Liver (tissue), 9 donors: ENCODE data around the gene TAS2R16. TPM values are rescaled to one million over a fixed set of nuclear protein-coding genes. Genes with fewer than 3 reads are reported as not detected.

Experiments used
- DNase-seq: peaks from one replicate; pipeline ENCODE4 v3.0.0-alpha.2; 2017; ENCODE audit warnings: low spot score
- H3K27ac ChIP-seq, 2 donors: one replicate each; pipeline ENCODE4 v1.7.0; 2013; ENCODE audit warnings: inconsistent platforms in 2 of 2, low read length in 2 of 2, control low read depth in 1 of 2, low read depth in 1 of 2, mild to moderate bottlenecking in 1 of 2
- H3K27me3 ChIP-seq, 4 donors: one replicate each; pipeline versions ENCODE4 v1.6.1 to v1.7.0; 2013; ENCODE audit warnings: low read length in 3 of 4, inconsistent platforms in 1 of 4, mild to moderate bottlenecking in 1 of 4, moderate library complexity in 1 of 4; ENCODE audit not compliant: control insufficient read depth in 4 of 4, insufficient read depth in 4 of 4
- H3K36me3 ChIP-seq, 4 donors: one replicate each; pipeline versions ENCODE4 v1.6.1 to v1.7.0; 2013; ENCODE audit warnings: low read length in 3 of 4, mild to moderate bottlenecking in 3 of 4, low read depth in 1 of 4, moderate library complexity in 1 of 4; ENCODE audit not compliant: control insufficient read depth in 4 of 4, insufficient read depth in 3 of 4
- H3K4me1 ChIP-seq, 4 donors: one replicate each; pipeline versions ENCODE4 v1.6.1 to v1.7.0; 2013; ENCODE audit warnings: low read length in 3 of 4, mild to moderate bottlenecking in 3 of 4, moderate library complexity in 1 of 4; ENCODE audit not compliant: control insufficient read depth in 4 of 4, insufficient read depth in 4 of 4
- H3K4me3 ChIP-seq, 3 donors: one replicate each; pipeline versions ENCODE4 v1.6.1 to v1.7.0; 2013; ENCODE audit warnings: low read length in 3 of 3, control low read depth in 1 of 3, low read depth in 1 of 3, mild to moderate bottlenecking in 1 of 3
- H3K9ac ChIP-seq, 2 donors: one replicate each; pipeline ENCODE4 v1.7.0; 2013; ENCODE audit warnings: low read length in 2 of 2, mild to moderate bottlenecking in 2 of 2, moderate library complexity in 2 of 2, control low read depth in 1 of 2, low read depth in 1 of 2
- H3K9me3 ChIP-seq, 4 donors: one replicate each; pipeline versions ENCODE4 v1.6.1 to v1.7.0; 2013; ENCODE audit warnings: low read length in 3 of 4; ENCODE audit not compliant: control insufficient read depth in 4 of 4
- CTCF ChIP-seq: fragments of 150-350 bp; IDR thresholded peaks from 2 replicates; pipeline ENCODE4 v1.5.1; 2017; ENCODE audit warnings: improper control_type of control experiment, low read depth, low read length; ENCODE audit not compliant: missing input control
- EGR1 ChIP-seq, 2 donors: IDR thresholded peaks; 2 replicates each; pipeline ENCODE4 v1.6.1; 2016 to 2018; ENCODE audit warnings: antibody characterized with exemption in 2 of 2, low read depth in 2 of 2
- FOXA1 ChIP-seq: IDR thresholded peaks from 2 replicates; pipeline ENCODE4 v1.6.1; 2016; ENCODE audit warnings: antibody characterized with exemption
- FOXA2 ChIP-seq: IDR thresholded peaks from 2 replicates; pipeline ENCODE4 v1.6.1; 2016; ENCODE audit warnings: antibody characterized with exemption
- GABPA ChIP-seq, 2 donors: IDR thresholded peaks in 1 of 2; conservative IDR thresholded peaks in 1 of 2; 2 replicates each; pipeline ENCODE4 v1.6.1; 2016; ENCODE audit warnings: antibody characterized with exemption in 2 of 2, mild to moderate bottlenecking in 1 of 2, moderate library complexity in 1 of 2
- HNF4A ChIP-seq, 2 donors: conservative IDR thresholded peaks; 2 replicates each; pipeline ENCODE4 v1.6.1; 2016; ENCODE audit warnings: antibody characterized with exemption in 2 of 2, mild to moderate bottlenecking in 2 of 2
- HNF4G ChIP-seq: IDR thresholded peaks from 2 replicates; pipeline ENCODE4 v1.6.1; 2016; ENCODE audit warnings: antibody characterized with exemption
- JUND ChIP-seq, 2 donors: IDR thresholded peaks; 2 replicates each; pipeline ENCODE4 v1.6.1; 2016; ENCODE audit warnings: antibody characterized with exemption in 2 of 2
- REST ChIP-seq: IDR thresholded peaks from 2 replicates; pipeline ENCODE4 v1.6.1; 2016; ENCODE audit warnings: antibody characterized with exemption, mild to moderate bottlenecking
- RXRA ChIP-seq, 2 donors: IDR thresholded peaks; 2 replicates each; pipeline ENCODE4 v1.6.1; 2017 to 2018; ENCODE audit warnings: antibody characterized with exemption in 2 of 2, mild to moderate bottlenecking in 1 of 2
- SP1 ChIP-seq: IDR thresholded peaks from 2 replicates; pipeline ENCODE4 v1.6.1; 2018; ENCODE audit warnings: antibody characterized with exemption, mild to moderate bottlenecking
- TAF1 ChIP-seq: conservative IDR thresholded peaks from 2 replicates; pipeline ENCODE4 v1.6.1; 2016; ENCODE audit warnings: antibody characterized with exemption, mild to moderate bottlenecking
- YY1 ChIP-seq: IDR thresholded peaks from 2 replicates; pipeline ENCODE4 v1.6.1; 2016; ENCODE audit warnings: antibody characterized with exemption, mild to moderate bottlenecking
- ZBTB33 ChIP-seq: IDR thresholded peaks from 2 replicates; pipeline ENCODE4 v1.6.1; 2016; ENCODE audit warnings: antibody characterized with exemption
- WGBS: extraction: QIAGEN DNeasy Blood & Tissue Kit; methylation state at CpG from one replicate; pipeline ENCODE4 v1.1.7; 2013; 5-methylcytosine and 5-hydroxymethylcytosine counted together
- polyA plus RNA-seq, 2 donors: library from polyadenylated mRNA; stranded (reverse) in 1 of 2; unstranded in 1 of 2; fragments of 200-250 nt in 1 of 2; fragments of >200 nt in 1 of 2; fragmentation: Nextera tagmentation in 1 of 2; extraction: Ambion mirVana in 1 of 2; gene quantifications; one replicate each; pipeline versions ENCODE4 v1.2.1 to v1.2.3, GENCODE V29; 2013 to 2015
- total RNA-seq, 2 donors: library from RNA; depleted of rRNA; stranded (reverse); fragments of >200 nt; gene quantifications; one replicate each; pipeline ENCODE4 v1.2.3, GENCODE V29; 2014
- TF ChIP-seq, protein P1 (sequence below): IDR thresholded peaks from 2 replicates; pipeline ENCODE4 v1.6.1; 2016; ENCODE audit warnings: antibody characterized with exemption
- TF ChIP-seq, protein P2 (sequence below): IDR thresholded peaks from 2 replicates; pipeline ENCODE4 v1.6.1; 2016; ENCODE audit warnings: antibody characterized with exemption
- donor health status: healthy.
- donor health status: healthy.
- donor health status: healthy.
- donor health status: healthy.
- donor health status: healthy.

Gene TAS2R16
- total and polyA plus RNA-seq, 4 donors: not detected

GRCh38 chr7:123004931-123005330, 9.4 kb upstream of the TAS2R16 start:
- no peak overlapping the region for H3K9ac ChIP-seq
- peaks cover 0 to 2% (median 0%) of the 10 kb centered on the region in 4 donors for H3K9me3 ChIP-seq
- H3K4me3 ChIP-seq: no peak overlapping the region
- H3K36me3 ChIP-seq: no peaks in the 10 kb centered on the region
- 58% methylated on average over 1 of the region's 1 CpG for WGBS
- TF ChIP-seq HNF4A (conservative IDR thresholded peaks at IDR 0.05): no peak
- TF ChIP-seq FOXA2: no peak
- no peak for TF ChIP-seq FOXA1
- no peak for TF ChIP-seq REST
- no peak for TF ChIP-seq EGR1 (IDR thresholded peaks at IDR 0.05; ENCODE audit: low read depth in 2 of 2)
- no peak for TF ChIP-seq JUND (IDR thresholded peaks at IDR 0.05)
- no peak for TF ChIP-seq HNF4G
- TF ChIP-seq GABPA (IDR thresholded peaks at IDR 0.05 in 1 of 2, conservative IDR thresholded peaks at IDR 0.05 in 1 of 2): no peak
- TF ChIP-seq, protein P1, sequence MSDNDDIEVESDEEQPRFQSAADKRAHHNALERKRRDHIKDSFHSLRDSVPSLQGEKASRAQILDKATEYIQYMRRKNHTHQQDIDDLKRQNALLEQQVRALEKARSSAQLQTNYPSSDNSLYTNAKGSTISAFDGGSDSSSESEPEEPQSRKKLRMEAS: no peak
- no peak for TF ChIP-seq RXRA (IDR thresholded peaks at IDR 0.05)
- no peak for TF ChIP-seq ZBTB33
- no peak for TF ChIP-seq SP1
- no peak for TF ChIP-seq CTCF
- no peak for TF ChIP-seq TAF1
- TF ChIP-seq YY1: no peak
- H3K4me1 ChIP-seq: no peaks in the 10 kb centered on the region
- DNase-seq: no peak
- H3K27ac ChIP-seq: no peak overlapping the region
- no peaks in the 10 kb centered on the region for H3K27me3 ChIP-seq

GRCh38 chr7:123003539-123004126, 8.1 kb upstream of the TAS2R16 start:
- Histone ChIP-seq H3K36me3 (no peaks in the 10 kb centered on the region), H3K27me3 (no peaks in the 10 kb centered on the region), H3K9ac (no peak overlapping the region), H3K4me1 (no peaks in the 10 kb centered on the region), H3K27ac (no peak overlapping the region), H3K4me3 (no peak overlapping the region), H3K9me3 (peaks cover 0 to 2% (median 0%) of the 10 kb centered on the region in 4 donors)
- no peak for DNase-seq
- WGBS: 67% methylated on average over 5 of the region's 5 CpGs
- TF ChIP-seq CTCF: no peak
- TF ChIP-seq HNF4A (conservative IDR thresholded peaks at IDR 0.05): no peak
- TF ChIP-seq EGR1 (IDR thresholded peaks at IDR 0.05; ENCODE audit: low read depth in 2 of 2): no peak
- TF ChIP-seq FOXA1: no peak
- no peak for TF ChIP-seq HNF4G
- no peak for TF ChIP-seq TAF1
- TF ChIP-seq JUND (IDR thresholded peaks at IDR 0.05): no peak
- TF ChIP-seq RXRA (IDR thresholded peaks at IDR 0.05): no peak
- no peak for TF ChIP-seq REST
- TF ChIP-seq, protein P2, sequence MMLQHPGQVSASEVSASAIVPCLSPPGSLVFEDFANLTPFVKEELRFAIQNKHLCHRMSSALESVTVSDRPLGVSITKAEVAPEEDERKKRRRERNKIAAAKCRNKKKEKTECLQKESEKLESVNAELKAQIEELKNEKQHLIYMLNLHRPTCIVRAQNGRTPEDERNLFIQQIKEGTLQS: no peak
- TF ChIP-seq, protein P1: no peak
- no peak for TF ChIP-seq FOXA2
